Thyroid gland (tissue), 4 donors: ENCODE results near the gene CRTC3.

Source experiments
- POLR2A ChIP-seq, 2 donors: fragments of 450-650 bp; IDR thresholded peaks; one replicate each; pipeline ENCODE4 v1.6.1; 2017; ENCODE audit warnings: antibody characterized with exemption in 2 of 2, mild to moderate bottlenecking in 2 of 2, moderate library complexity in 1 of 2
- TF ChIP-seq, protein P1 (sequence below), 6 experiments: fragments of 200-600 bp in 3 of 6; fragments of 450-650 bp in 3 of 6; sonication (generic) in 3 of 6; IDR thresholded peaks; one replicate each; pipeline ENCODE4 v1.5.1; 2016 to 2019; ENCODE audit warnings: antibody characterized with exemption in 6 of 6, mild to moderate bottlenecking in 2 of 6, inconsistent platforms in 1 of 6, moderate library complexity in 1 of 6

DNA sequence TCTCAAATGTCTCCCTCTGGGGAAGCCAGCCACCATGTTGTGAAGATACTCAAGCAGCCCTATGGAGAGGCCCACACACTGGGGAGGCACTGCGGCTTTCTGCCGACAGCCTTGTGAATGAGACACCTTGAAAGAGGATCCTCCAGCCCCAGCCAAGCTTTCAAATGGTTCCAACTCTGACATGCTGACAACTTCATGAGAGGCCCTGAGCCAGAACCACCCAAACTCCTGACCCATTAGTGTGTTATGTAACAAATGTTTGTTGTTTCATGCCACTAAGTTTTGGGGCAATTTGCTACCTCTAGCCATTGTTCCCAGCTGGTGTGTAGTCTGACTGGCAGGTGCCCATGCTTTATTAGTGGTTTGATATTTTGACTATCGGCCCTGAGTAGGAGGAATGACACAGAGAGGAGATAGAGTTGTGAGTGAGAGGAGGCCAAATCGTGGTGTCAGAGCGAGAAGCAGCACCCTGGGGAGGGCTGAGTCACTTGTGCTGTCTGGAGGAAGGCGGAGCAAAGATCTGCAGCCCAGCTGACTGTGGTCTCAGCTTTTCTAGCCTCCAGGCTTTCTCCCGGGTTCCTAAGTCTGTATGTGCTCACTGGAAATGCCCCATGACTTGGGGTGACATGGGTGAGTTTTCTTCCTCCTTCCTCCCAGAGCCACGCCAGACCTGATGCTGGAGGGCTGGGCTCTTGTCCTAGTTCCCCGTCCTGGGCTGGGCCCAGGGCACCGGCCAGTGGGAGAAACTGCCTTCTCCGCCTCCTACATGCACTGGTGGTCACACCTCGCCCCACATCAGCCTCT is 130.7 kb downstream of the CRTC3 start:
- TF ChIP-seq, protein P1, sequence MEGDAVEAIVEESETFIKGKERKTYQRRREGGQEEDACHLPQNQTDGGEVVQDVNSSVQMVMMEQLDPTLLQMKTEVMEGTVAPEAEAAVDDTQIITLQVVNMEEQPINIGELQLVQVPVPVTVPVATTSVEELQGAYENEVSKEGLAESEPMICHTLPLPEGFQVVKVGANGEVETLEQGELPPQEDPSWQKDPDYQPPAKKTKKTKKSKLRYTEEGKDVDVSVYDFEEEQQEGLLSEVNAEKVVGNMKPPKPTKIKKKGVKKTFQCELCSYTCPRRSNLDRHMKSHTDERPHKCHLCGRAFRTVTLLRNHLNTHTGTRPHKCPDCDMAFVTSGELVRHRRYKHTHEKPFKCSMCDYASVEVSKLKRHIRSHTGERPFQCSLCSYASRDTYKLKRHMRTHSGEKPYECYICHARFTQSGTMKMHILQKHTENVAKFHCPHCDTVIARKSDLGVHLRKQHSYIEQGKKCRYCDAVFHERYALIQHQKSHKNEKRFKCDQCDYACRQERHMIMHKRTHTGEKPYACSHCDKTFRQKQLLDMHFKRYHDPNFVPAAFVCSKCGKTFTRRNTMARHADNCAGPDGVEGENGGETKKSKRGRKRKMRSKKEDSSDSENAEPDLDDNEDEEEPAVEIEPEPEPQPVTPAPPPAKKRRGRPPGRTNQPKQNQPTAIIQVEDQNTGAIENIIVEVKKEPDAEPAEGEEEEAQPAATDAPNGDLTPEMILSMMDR (IDR thresholded peaks at IDR 0.05) = no peak
- TF ChIP-seq POLR2A (IDR thresholded peaks at IDR 0.05) = peak in 1 of 2 donors; percentile 30
